H1 (cell line): Measurements from ENCODE around the gene SMARCB1. TPM values are rescaled to one million over a fixed set of nuclear protein-coding genes. Genes with fewer than 3 reads are reported as not detected.

Experiments used
- BCL11A ChIP-seq, 2 experiments: IDR thresholded peaks; one replicate each; pipeline ENCODE4 v1.6.1; 2011; ENCODE audit warnings: low read depth in 2 of 2, low read length in 2 of 2, mild to moderate bottlenecking in 2 of 2
- NANOG ChIP-seq: IDR thresholded peaks from 2 replicates; pipeline ENCODE4 v1.6.1; 2011; ENCODE audit warnings: low read length, low read depth, mild to moderate bottlenecking, inconsistent platforms; ENCODE audit not compliant: insufficient read depth, poor library complexity, severe bottlenecking
- SIN3A ChIP-seq, 2 experiments: IDR thresholded peaks in 1 of 2; conservative IDR thresholded peaks in 1 of 2; 2 replicates each; pipeline ENCODE4 v1.6.1; 2011 to 2012; ENCODE audit warnings: low read length in 2 of 2, improper control_type of control experiment in 1 of 2, low read depth in 1 of 2, mild to moderate bottlenecking in 1 of 2
- polyA plus RNA-seq, 7 experiments: library from polyadenylated mRNA; depleted of rRNA in 3 of 7; stranded (reverse) in 5 of 7; unstranded in 2 of 7; fragments of >200 nt in 5 of 7; fragments of 200-250 nt in 2 of 7; gene quantifications; 1 replicate in 5 of 7; 2 replicates in 1 of 7; 4 replicates in 1 of 7; pipeline versions ENCODE4 v1.2.1 to v1.2.3, GENCODE V29; 2011 to 2013; ENCODE audit warnings: missing spikeins in 2 of 7, mixed read lengths in 2 of 7
- total RNA-seq: library from RNA; stranded (reverse); fragmentation: NEBNext Ultra II Directional; extraction: Animal tissue kit (Norgen Biotek cat#: 25700); gene quantifications from 2 replicates; pipeline ENCODE4 v1.2.1, GENCODE V29; 2021

Gene SMARCB1
- total and polyA plus RNA-seq, 2 of the 8 experiments (the other 6 are each of a cell fraction or from before 2014, with no cell fraction given): 116 to 145 TPM

GRCh38 chr22:23784215-23784732 lies 2.5 kb upstream of the SMARCB1 start (continued):
- TF ChIP-seq NANOG (no peak), BCL11A (IDR thresholded peaks at IDR 0.05; ENCODE audit: low read depth in 2 of 2, low read length in 2 of 2) (no peak), SIN3A (conservative IDR thresholded peaks at IDR 0.05 in 1 of 2, IDR thresholded peaks at IDR 0.05 in 1 of 2; ENCODE audit: low read depth in 1 of 2, low read length in 2 of 2) (no peak)
